Kidney glomerular epithelial cell (primary cell): ENCODE measurements around the gene GFRA3.
"Not testable (repeated sequence)": the region's sequence is repeated elsewhere in the genome, so short reads cannot be mapped to it uniquely, and the experiment has no call there.

ENCODE experiments used
- DNase-seq: peaks from one replicate; lab custom pipeline; 2025; lab: John Stamatoyannopoulos, UW

Gene GFRA3, protein sequence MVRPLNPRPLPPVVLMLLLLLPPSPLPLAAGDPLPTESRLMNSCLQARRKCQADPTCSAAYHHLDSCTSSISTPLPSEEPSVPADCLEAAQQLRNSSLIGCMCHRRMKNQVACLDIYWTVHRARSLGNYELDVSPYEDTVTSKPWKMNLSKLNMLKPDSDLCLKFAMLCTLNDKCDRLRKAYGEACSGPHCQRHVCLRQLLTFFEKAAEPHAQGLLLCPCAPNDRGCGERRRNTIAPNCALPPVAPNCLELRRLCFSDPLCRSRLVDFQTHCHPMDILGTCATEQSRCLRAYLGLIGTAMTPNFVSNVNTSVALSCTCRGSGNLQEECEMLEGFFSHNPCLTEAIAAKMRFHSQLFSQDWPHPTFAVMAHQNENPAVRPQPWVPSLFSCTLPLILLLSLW

GRCh38 chr5:138274189-138274853 is at the start of gene GFRA3:
GFRA3 (minus strand) TSS chr5:138274621; CDS start chr5:138274424, 197 bp downstream.
- no peak for DNase-seq

GRCh38 chr5:138318211-138318610 is 43.8 kb upstream of the GFRA3 start:
- not testable (repeated sequence) for DNase-seq

DNA sequence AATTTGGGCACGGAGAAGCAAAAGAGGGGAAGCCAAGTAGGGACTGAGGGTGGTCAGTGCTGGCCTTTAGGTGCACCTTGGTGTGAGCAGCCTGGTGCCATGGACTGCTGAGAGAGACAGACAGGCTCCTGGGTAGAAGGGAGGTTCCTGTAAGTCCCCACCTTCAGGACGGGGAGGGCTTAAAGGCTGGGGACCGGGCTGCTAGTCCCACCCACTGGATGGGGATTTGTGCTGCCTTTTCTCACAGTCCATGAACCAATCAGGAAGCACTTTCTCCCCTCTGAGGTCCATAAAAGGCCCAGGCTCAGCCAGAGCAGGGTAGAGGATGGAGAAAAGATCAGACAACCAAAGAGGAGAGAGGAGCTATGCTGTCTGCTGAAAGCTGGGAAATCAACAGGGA is 41.9 kb upstream of the GFRA3 start:
- DNase-seq, result no peak

GRCh38 chr5:138315751-138316278 is 41.4 kb upstream of the GFRA3 start:
- DNase-seq, result no peak

- DNase-seq, result no peak
Measured at GRCh38 chr5:138305797-138306196, 31.4 kb upstream of the GFRA3 start.

- no peak for DNase-seq
Measured at GRCh38 chr5:138303372-138303771, 29.0 kb upstream of the GFRA3 start.

GRCh38 chr5:138289296-138289695 is 14.9 kb upstream of the GFRA3 start:
- DNase-seq, result no peak

- no peak for DNase-seq
Measured at GRCh38 chr5:138287246-138287645, 12.8 kb upstream of the GFRA3 start.

GRCh38 chr5:138282920-138283742 is 8.7 kb upstream of the GFRA3 start:
- peak; percentile 56 for DNase-seq

DNA sequence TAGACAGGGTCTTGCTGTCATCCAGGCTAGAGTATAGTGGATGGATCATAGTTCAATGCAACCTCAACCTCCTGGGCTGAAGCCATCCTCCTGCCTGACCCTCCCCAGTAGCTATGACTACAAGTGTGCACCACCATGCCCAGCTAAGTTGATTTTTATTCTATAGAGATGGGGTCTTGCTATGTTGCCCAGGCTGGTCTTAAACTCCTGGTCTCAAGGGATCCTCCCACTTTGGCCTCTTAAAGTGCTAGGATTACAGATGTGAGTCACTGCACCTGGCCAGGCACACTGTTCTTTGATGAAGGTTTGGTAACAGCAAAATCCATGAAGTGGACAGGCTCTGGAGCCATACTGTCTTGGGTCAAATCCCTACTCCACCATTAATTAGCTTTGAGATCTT is 6.5 kb upstream of the GFRA3 start:
- no peak for DNase-seq

GRCh38 chr5:138276402-138277054 is 2.1 kb upstream of the GFRA3 start:
- DNase-seq, result no peak

DNA sequence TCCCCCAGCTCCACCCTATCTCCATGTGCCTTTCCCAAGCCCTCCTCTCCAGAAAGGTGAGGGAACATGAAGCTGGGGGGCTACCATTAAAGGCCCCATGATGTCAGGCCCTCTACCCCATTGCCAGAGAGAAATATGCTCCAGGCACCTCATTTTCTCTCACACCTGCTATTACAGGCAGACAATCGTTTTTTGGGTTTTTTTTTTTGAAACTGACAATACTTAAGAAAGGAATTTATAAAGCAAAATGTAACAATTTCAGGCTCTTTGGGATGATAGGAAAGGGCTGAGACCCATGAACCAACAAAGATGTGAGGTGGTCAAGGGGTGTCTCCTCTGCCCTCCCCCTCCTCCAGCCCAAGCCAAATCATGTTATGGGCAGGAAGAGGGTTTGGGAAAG is 1.5 kb upstream of the GFRA3 start:
- no peak for DNase-seq

DNA sequence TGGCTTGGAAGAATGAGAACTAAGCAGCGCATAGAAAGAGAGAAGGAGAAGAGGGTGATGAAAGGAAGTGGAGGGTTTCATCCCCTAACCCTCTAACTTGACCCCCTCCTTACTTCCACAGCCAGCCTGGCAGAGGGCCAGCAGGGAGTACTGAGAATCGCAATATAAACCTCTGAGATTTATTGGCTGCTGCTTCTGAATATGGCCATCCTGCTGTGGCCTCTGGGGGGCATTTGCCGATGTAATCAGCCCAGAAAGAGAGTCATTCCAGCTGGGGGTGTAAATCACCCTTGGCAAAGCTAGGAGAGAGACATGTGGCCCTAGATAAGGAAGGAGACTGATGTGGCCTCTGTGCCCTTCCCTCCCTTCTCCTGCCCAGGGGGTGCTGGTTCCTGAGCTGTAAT is 960 bp upstream of the GFRA3 start:
- DNase-seq, result no peak

DNA sequence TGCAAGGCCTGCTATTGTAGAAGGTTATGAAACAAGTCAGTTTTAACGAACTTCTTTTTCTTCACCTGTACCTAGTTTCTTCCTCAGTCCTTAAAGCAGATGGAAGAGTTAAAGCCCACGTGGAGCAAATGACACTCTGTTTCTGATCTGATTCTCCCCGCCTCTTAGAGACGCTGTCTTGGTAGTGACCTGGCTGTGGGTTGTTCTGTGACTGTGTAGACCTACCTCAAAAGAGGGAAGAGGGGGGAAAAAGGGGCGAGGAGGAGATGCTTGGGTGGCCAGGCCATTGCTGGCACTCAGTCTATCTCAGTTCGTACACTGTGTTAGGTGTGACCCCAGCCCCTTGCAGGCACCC is 610 bp downstream of the GFRA3 start:
- no peak for DNase-seq

- DNase-seq, result no peak
Measured at GRCh38 chr5:138272681-138273080, 1.7 kb downstream of the GFRA3 start.

DNA sequence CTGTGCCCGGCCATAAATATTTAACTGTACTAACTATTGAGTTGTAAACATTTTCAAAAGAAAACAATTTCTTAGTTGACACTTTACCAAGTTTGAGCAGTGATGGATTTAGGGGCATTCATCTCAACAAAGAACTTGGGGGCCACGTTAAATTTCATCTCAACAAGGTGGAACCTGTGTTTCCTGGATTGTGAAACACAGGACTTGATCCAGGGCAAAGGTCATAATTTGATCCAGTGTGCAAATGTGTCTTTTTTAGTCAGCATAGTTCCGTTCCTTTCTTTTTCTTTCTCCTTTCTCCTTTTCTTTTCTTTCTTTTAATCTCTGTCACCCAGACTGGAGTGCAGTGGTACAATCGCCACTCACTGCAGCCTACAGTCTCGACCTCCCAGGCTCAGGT is 3.1 kb downstream of the GFRA3 start:
- DNase-seq, result no peak

DNA sequence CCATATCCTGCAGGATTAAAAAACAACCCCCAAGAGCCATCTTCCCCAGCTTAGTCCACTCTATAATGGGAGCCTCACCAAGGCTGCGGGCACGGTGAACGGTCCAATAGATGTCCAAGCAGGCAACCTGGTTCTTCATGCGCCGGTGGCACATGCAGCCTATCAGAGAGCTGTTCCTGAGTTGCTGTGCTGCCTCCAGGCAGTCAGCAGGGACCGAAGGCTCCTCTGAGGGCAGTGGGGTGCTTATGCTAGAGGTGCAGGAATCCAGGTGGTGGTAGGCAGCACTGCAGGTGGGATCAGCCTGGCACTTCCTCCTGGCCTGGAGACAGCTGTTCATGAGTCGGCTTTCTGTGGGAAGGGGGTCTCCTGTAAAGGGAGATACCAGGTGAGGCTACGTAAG is 10.2 kb downstream of the GFRA3 start:
- no peak for DNase-seq

DNA sequence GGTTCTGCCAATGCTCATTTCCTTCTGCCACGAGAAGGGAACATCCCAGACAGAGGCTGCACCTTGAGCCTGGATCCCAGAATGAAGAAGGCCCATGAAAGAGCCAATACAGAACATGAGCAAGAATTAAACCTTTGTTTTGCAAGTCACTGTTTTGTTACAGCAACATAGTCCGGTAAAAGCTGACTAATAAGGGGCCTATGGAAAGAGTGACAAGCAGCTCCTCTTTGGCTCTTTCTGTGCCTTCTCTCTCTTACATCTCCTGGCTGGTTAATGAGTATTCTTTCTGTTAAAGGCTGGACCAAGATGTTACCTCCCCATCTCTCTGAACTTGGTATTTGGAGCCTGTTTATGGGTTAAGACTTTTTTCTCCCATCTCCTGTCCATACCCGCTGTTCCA is 10.8 kb downstream of the GFRA3 start:
- no peak for DNase-seq

DNA sequence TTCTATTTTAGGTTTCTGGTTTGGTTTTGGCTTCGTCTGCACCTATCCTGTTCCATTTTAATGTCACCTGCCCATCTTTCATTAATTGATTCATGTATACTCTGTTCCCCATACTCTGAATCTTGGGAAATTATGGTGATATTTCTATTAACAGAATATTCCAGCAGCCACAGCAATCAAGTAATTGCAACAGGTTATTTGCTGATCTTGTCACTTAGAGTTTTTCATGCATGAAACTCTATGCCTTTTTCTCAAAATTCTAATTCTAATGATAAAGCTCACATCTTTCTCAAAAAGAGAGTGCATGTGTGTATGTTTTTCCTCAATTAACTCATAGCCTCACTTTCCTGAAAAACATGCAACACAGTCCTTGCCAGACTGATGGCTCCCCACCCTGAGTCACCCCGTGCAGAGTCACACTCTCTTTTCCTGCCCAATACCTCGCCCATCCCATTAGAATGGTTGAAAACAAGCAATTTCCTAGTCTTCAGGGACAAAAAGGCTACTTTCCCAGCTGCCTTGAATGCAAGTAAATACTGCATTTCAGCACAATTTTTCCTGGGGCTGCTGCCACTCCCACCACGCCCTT is 15.6 kb downstream of the GFRA3 start:
- no peak for DNase-seq

DNA sequence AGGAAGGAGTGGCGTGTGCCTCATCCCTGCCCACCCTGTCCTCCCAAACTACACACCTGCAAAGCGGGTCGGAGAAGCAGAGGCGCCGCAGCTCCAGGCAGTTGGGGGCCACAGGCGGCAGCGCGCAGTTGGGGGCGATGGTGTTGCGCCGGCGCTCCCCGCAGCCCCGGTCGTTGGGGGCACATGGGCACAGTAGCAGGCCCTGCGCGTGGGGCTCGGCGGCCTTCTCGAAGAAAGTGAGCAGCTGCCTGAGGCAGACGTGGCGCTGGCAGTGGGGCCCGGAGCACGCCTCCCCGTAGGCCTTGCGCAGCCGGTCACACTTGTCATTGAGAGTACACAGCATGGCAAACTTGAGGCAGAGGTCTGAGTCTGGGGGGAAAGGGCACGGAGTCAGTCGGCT is 16.8 kb downstream of the GFRA3 start:
- DNase-seq, result no peak

GRCh38 chr5:138252944-138253343 is 21.5 kb downstream of the GFRA3 start:
- DNase-seq, result no peak

GRCh38 chr5:138247800-138248199 is 26.6 kb downstream of the GFRA3 start:
- DNase-seq, result not testable (repeated sequence)
